GM13976 (cell line): ENCODE data around the gene ARSB.

ENCODE experiments used
- DNase-seq: peaks from one replicate; pipeline ENCODE4 v3.0.0; 2012; ENCODE audit warnings: low spot score
- in situ Hi-C: fragments of 300-500 bp; cut with MboI; formaldehyde crosslinking; loops from one replicate; pipeline ENCODE4 v1.12.0; 2022; ENCODE audit warnings: low sequenced_read_pairs, mixed read lengths, inconsistent platforms; ENCODE audit not compliant: unreplicated experiment
- TF ChIP-seq, protein P1 (sequence below): IDR thresholded peaks from 2 replicates; pipeline ENCODE4 v1.5.1; 2012; ENCODE audit warnings: borderline replicate concordance, mild to moderate bottlenecking; ENCODE audit not compliant: insufficient read depth; ENCODE audit errors: extremely low read depth, missing control alignments, control extremely low read depth

The ARSB gene

DNA sequence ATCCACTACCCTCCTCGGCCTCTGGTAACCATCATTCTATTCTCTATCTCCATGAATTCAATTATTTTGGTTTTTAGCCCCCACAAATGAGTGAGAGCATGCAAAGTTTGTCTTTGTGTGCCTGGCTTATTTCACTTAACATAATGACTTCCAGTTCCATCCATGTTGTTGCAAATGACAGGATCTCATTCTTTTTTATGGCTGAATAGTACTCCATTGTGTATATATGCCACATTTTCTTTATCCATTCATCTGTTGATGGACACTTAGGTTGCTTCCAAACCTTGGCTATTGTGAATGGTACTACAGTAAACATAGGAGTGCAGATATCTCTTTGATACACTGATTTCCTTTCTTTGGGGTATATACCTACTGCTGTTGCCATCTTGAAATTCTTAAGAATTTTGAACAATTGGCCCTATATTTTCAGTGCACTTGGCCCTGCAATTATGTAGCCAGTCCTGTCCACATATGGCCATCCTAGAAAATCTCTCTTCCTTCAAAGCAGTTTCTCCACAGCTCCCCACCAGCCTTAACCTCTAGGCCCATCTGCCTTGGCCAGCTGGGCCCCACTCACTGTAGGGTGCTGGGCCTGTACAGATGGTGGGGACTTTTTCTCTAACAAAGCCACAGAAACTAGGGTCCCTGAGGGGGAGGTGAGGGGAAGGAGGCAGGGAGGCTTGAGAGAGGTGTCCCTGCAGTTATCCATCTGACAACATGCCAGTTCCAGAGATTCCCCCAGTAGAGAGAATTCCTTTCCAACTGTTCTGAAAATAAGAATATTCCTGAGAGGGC lies 254.6 kb downstream of the ARSB start:
- no peak for DNase-seq
- TF ChIP-seq, protein P1, sequence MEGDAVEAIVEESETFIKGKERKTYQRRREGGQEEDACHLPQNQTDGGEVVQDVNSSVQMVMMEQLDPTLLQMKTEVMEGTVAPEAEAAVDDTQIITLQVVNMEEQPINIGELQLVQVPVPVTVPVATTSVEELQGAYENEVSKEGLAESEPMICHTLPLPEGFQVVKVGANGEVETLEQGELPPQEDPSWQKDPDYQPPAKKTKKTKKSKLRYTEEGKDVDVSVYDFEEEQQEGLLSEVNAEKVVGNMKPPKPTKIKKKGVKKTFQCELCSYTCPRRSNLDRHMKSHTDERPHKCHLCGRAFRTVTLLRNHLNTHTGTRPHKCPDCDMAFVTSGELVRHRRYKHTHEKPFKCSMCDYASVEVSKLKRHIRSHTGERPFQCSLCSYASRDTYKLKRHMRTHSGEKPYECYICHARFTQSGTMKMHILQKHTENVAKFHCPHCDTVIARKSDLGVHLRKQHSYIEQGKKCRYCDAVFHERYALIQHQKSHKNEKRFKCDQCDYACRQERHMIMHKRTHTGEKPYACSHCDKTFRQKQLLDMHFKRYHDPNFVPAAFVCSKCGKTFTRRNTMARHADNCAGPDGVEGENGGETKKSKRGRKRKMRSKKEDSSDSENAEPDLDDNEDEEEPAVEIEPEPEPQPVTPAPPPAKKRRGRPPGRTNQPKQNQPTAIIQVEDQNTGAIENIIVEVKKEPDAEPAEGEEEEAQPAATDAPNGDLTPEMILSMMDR, result no peak
- in situ Hi-C loops, result no loop called here

GRCh38 chr5:78727786-78728761 lies 257.0 kb downstream of the ARSB start:
- TF ChIP-seq, protein P1, result no peak
- peak; percentile 67 for DNase-seq
- in situ Hi-C loops, result no loop called here
